ENCODE data around the gene RNGTT. TPM values are rescaled to one million over a fixed set of nuclear protein-coding genes. Genes with fewer than 3 reads are reported as not detected.

Gene RNGTT
- total RNA-seq, 2 donors from 2014 or later: 7.8 to 11.4 TPM

DNA sequence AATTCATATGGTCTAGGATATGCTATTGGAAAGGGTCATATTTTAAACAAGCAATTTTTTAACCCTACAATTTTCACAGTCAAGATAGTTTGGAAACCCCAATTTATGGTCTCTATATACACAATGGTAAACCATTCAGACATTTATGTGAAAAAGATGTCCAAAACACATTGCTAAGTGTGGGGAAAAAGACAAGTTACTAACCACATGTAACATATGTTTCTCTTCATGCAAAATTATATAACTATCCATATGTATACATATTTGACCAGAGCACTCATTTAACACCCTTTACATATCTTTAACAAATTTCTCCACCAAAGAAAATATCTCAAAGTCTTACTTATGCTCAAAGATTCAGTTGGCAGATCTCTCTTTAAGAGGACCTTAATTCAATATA lies 110.6 kb downstream of the RNGTT start:
- Histone ChIP-seq H3K4me1 (no peaks in the 10 kb centered on the region), H3K9ac (ENCODE audit: low read depth in 2 of 2, low read length in 2 of 2) (no peak overlapping the region), H3K27me3 (no peaks in the 10 kb centered on the region), H3K9me3 (no peaks in the 10 kb centered on the region), H3K36me3 (no peaks in the 10 kb centered on the region), H3K4me3 (no peak overlapping the region), H3K27ac (no peak overlapping the region)
- intact Hi-C loops (cut with DNase I): no loop called here
- DNase-seq: no peak
- TF ChIP-seq, protein P1, sequence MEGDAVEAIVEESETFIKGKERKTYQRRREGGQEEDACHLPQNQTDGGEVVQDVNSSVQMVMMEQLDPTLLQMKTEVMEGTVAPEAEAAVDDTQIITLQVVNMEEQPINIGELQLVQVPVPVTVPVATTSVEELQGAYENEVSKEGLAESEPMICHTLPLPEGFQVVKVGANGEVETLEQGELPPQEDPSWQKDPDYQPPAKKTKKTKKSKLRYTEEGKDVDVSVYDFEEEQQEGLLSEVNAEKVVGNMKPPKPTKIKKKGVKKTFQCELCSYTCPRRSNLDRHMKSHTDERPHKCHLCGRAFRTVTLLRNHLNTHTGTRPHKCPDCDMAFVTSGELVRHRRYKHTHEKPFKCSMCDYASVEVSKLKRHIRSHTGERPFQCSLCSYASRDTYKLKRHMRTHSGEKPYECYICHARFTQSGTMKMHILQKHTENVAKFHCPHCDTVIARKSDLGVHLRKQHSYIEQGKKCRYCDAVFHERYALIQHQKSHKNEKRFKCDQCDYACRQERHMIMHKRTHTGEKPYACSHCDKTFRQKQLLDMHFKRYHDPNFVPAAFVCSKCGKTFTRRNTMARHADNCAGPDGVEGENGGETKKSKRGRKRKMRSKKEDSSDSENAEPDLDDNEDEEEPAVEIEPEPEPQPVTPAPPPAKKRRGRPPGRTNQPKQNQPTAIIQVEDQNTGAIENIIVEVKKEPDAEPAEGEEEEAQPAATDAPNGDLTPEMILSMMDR (IDR thresholded peaks at IDR 0.05): no peak

DNA sequence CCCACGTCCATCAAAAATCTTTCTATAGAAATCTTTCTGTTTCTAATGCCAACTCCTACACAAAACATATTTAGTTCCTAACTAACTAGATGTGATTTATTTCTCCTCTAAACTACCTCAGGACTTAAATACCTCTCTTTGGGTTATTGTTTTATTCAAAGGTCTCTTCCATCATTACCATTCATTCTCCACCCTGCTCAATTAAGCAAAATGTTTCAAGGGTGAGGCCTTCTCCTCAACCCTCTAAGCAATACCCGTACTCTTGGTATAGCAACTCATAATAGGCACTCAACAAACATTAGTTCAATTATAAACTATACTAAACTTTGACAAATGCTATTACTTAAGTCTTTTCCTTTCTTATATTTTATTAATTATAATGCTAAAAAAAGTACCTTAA lies 111.4 kb downstream of the RNGTT start:
- intact Hi-C loops (cut with DNase I): no loop called here
- no peak overlapping the region for H3K4me3 ChIP-seq
- no peak overlapping the region for H3K9ac ChIP-seq (ENCODE audit: low read depth in 2 of 2, low read length in 2 of 2)
- DNase-seq: no peak
- no peak overlapping the region for H3K27ac ChIP-seq
- no peaks in the 10 kb centered on the region for H3K36me3 ChIP-seq
- TF ChIP-seq, protein P1 (IDR thresholded peaks at IDR 0.05): no peak
- H3K4me1 ChIP-seq: no peaks in the 10 kb centered on the region
- H3K27me3 ChIP-seq: no peaks in the 10 kb centered on the region
- no peaks in the 10 kb centered on the region for H3K9me3 ChIP-seq

DNA sequence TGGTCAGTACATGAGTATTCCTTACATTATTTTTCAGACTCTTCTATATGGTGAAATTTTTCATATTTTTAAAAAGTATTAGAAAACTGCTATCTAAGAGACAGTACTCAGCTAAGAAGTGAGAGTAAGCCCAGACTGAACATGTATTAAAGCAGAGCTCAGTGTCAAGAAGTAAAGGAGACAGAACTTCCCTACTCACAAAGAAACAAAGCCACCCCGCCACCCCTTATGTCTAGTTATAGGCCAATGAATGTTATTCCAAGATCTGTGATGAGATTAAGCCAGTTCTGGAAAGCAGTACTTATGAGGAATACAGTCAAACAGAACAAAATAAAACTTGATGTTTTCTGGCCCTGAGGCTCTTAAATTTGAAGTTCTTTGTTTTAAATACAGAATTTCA lies 114.5 kb downstream of the RNGTT start:
- H3K27ac ChIP-seq: no peak overlapping the region
- TF ChIP-seq, protein P1 (IDR thresholded peaks at IDR 0.05): no peak
- no peak overlapping the region for H3K9ac ChIP-seq (ENCODE audit: low read depth in 2 of 2, low read length in 2 of 2)
- no peaks in the 10 kb centered on the region for H3K27me3 ChIP-seq
- intact Hi-C loops (cut with DNase I): no loop called here
- DNase-seq: no peak
- H3K9me3 ChIP-seq: no peaks in the 10 kb centered on the region
- no peaks in the 10 kb centered on the region for H3K4me1 ChIP-seq
- H3K36me3 ChIP-seq: no peaks in the 10 kb centered on the region
- H3K4me3 ChIP-seq: no peak overlapping the region

DNA sequence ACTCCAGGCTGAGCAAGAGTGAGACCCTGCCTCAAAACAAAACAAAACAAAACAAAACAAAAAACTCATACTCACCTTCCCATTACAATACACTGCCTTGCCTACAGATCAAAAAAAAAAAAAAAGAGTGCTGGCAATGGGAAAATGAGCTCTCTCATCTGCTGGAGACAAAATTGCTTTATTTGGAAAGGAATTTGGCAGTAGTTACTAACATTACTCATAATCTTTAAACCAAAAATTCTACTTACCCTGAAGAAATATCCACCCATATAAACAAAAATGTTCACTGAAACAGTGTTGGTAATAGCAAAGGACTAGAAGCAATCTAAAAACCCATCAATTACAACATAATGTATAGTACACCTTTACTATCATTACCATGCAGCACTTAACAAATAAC lies 120.4 kb downstream of the RNGTT start:
- no peaks in the 10 kb centered on the region for H3K9me3 ChIP-seq

DNA sequence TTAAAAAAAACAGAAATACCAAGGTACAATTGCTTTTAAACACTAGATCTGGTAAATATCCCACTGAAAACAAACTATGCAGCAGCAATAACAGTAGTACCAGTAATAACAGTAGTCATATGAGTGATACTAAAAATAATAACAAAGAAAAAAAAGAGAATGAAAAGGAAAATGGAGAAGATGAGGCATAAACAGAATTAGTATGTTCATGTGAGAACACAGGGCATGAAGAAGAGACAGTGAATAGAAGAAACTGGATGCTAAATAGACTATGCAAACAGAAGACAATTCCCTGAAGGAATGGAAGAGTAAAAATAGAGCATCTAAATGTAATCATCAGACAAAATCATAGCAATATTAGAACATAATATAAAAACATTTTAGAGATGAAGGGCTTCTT lies 121.1 kb downstream of the RNGTT start:
- Histone ChIP-seq H3K36me3 (no peaks in the 10 kb centered on the region), H3K27ac (no peak overlapping the region), H3K9ac (ENCODE audit: low read depth in 2 of 2, low read length in 2 of 2) (no peak overlapping the region), H3K4me1 (no peaks in the 10 kb centered on the region), H3K27me3 (no peaks in the 10 kb centered on the region), H3K4me3 (no peak overlapping the region), H3K9me3 (no peaks in the 10 kb centered on the region)
- TF ChIP-seq, protein P1 (IDR thresholded peaks at IDR 0.05): no peak
- intact Hi-C loops (cut with DNase I): no loop called here
- DNase-seq: no peak

More for the DNA sequence above, 120.4 kb downstream of the RNGTT start:
- TF ChIP-seq, protein P1 (IDR thresholded peaks at IDR 0.05): no peak
- no peaks in the 10 kb centered on the region for H3K27me3 ChIP-seq
- no peak overlapping the region for H3K27ac ChIP-seq
- intact Hi-C loops (cut with DNase I): no loop called here
- H3K9ac ChIP-seq (ENCODE audit: low read depth in 2 of 2, low read length in 2 of 2): no peak overlapping the region
- no peaks in the 10 kb centered on the region for H3K4me1 ChIP-seq
- H3K36me3 ChIP-seq: no peaks in the 10 kb centered on the region
- no peak for DNase-seq
- H3K4me3 ChIP-seq: no peak overlapping the region

Measured in colonic mucosa (tissue), 4 donors.